ENCODE data around the gene MAP2K4. TPM values are rescaled to one million over a fixed set of nuclear protein-coding genes. Genes with fewer than 3 reads are reported as not detected.

The MAP2K4 gene
- total RNA-seq, 2 donors from 2014 or later: 34.9 to 35.6 TPM

DNA sequence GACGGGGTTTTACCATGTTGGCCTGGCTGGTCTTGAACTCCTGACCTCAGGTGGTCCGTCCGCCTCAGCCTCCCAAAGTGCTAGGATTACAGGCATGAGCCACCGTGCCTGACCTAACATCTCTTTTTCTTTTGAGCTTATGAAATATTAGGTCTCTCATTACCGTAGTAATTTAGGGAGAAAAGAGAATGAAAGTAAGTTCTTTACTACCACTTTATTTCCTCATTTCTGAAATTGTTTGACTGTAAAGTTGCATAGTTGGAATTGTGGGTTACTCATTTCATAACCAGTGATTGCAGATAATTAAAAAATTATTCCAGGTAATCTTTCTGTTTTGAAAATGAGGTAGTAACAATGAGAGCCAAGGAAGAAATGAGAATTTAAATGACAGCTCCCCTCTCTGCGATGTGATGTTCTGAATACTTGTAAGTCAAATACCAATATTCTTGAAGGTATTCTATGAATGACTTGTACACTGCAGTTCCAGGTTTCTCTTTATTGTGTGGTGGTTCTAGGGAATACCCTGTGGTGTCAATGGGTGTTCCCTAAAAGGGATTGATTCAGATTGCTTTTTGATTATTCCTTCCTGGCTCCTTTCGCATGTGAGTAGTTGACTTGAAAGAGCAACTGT, 28.3 kb downstream of the MAP2K4 start:
- H3K27me3 Mint-ChIP-seq: no peaks in the 10 kb centered on the region
- H3K36me3 Mint-ChIP-seq: no peaks in the 10 kb centered on the region
- H3K9me3 Mint-ChIP-seq: no peaks in the 10 kb centered on the region
- no peak overlapping the region for H3K4me3 Mint-ChIP-seq
- H3K4me1 Mint-ChIP-seq (ENCODE audit: low read depth in 2 of 2): peaks cover 49 to 58% of the 10 kb centered on the region in 2 donors
- no peak overlapping the region for H3K27ac Mint-ChIP-seq
- ATAC-seq (no peak), DNase-seq (ENCODE audit: low spot score) (no peak)

GRCh38 chr17:12050646-12051225, 30.1 kb downstream of the MAP2K4 start:
- Mint-ChIP-seq H3K27ac (no peak overlapping the region), H3K36me3 (no peaks in the 10 kb centered on the region), H3K27me3 (no peaks in the 10 kb centered on the region), H3K4me1 (ENCODE audit: low read depth in 2 of 2) (peaks cover 43 to 52% of the 10 kb centered on the region in 2 donors), H3K9me3 (no peaks in the 10 kb centered on the region), H3K4me3 (no peak overlapping the region)
- DNase-seq (ENCODE audit: low spot score) (no peak), ATAC-seq (no peak)

DNA sequence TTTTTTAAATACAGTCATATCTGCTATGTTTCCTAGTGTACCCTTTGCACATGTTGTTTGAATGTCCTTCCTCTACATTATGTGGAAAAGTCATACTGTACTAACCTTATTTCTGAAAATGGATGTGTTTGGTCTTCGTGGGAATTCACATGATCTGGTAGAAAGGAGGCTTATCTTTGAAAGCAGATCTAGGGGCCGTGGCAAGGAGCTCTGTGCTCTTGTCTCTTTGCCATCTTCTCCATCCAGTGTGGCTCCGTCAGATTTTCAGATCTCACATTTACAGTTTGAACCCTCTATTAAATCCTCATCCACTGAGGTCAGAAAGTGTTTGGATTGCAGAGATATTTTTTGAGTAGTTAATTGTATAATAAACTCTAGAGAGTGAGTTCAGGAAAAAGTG, 32.9 kb downstream of the MAP2K4 start:
- ATAC-seq (no peak), DNase-seq (ENCODE audit: low spot score) (no peak)
- Mint-ChIP-seq H3K27me3 (no peaks in the 10 kb centered on the region), H3K27ac (peak overlapping the region in 1 of 2 donors; percentile 73), H3K4me1 (ENCODE audit: low read depth in 2 of 2) (peaks cover 36 to 50% of the 10 kb centered on the region in 2 donors), H3K4me3 (peak overlapping the region; percentile 11), H3K36me3 (no peaks in the 10 kb centered on the region), H3K9me3 (no peaks in the 10 kb centered on the region)

- DNase-seq (ENCODE audit: low spot score): no peak
- peak in 1 of 2 donors; percentile 53 for ATAC-seq
- Mint-ChIP-seq H3K4me1 (ENCODE audit: low read depth in 2 of 2) (peaks cover 33 to 36% of the 10 kb centered on the region in 2 donors), H3K4me3 (peak overlapping the region; percentile 39), H3K9me3 (no peaks in the 10 kb centered on the region), H3K27ac (peak overlapping the region; percentile 57 to 73), H3K36me3 (no peaks in the 10 kb centered on the region), H3K27me3 (no peaks in the 10 kb centered on the region)
Observed at GRCh38 chr17:12055889-12056288, 35.2 kb downstream of the MAP2K4 start.

GRCh38 chr17:12057520-12057919, 36.8 kb downstream of the MAP2K4 start:
- Mint-ChIP-seq H3K4me3 (no peak overlapping the region), H3K9me3 (no peaks in the 10 kb centered on the region), H3K27me3 (no peaks in the 10 kb centered on the region), H3K4me1 (ENCODE audit: low read depth in 2 of 2) (peaks cover 31 to 37% of the 10 kb centered on the region in 2 donors), H3K27ac (no peak overlapping the region), H3K36me3 (no peaks in the 10 kb centered on the region)
- ATAC-seq: no peak
- no peak for DNase-seq (ENCODE audit: low spot score)

DNA sequence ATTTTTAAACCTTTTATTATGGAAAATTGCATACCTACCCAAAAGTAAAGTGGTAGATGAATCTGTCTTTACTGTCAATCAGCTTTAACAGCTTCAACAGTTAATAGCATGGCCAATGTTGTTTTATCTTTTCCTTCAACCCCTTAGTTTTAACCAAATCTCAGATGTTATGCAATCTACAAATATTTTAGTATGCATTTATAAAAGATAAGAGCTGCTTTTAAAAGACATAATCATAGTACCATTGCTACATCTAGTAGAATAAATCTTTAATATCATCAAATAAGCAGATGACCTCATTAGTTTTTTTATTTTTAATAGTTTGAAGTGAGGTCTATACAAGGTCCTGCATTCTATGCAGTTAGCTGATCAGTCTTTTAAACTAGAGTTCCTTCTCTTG, 37.9 kb downstream of the MAP2K4 start:
- H3K4me1 Mint-ChIP-seq (ENCODE audit: low read depth in 2 of 2): peaks cover 29 to 34% of the 10 kb centered on the region in 2 donors
- H3K27ac Mint-ChIP-seq: no peak overlapping the region
- H3K4me3 Mint-ChIP-seq: no peak overlapping the region
- H3K27me3 Mint-ChIP-seq: no peaks in the 10 kb centered on the region
- no peak for ATAC-seq
- H3K36me3 Mint-ChIP-seq: no peaks in the 10 kb centered on the region
- DNase-seq (ENCODE audit: low spot score): no peak
- no peaks in the 10 kb centered on the region for H3K9me3 Mint-ChIP-seq

GRCh38 chr17:12062249-12062648, 41.6 kb downstream of the MAP2K4 start:
- no peak for ATAC-seq
- H3K36me3 Mint-ChIP-seq: peaks cover 6% of the 10 kb centered on the region

GRCh38 chr17:12064395-12064794, 43.7 kb downstream of the MAP2K4 start:
- ATAC-seq (no peak), DNase-seq (ENCODE audit: low spot score) (no peak)
- peaks cover 9% of the 10 kb centered on the region in 2 donors for H3K4me1 Mint-ChIP-seq (ENCODE audit: low read depth in 2 of 2)
- H3K27me3 Mint-ChIP-seq: no peaks in the 10 kb centered on the region
- no peaks in the 10 kb centered on the region for H3K9me3 Mint-ChIP-seq
- H3K36me3 Mint-ChIP-seq: peaks cover 6% of the 10 kb centered on the region
- no peak overlapping the region for H3K27ac Mint-ChIP-seq
- no peak overlapping the region for H3K4me3 Mint-ChIP-seq

More at GRCh38 chr17:12062249-12062648, 41.6 kb downstream of the MAP2K4 start:
- DNase-seq (ENCODE audit: low spot score): no peak
- H3K27ac Mint-ChIP-seq: no peak overlapping the region
- peaks cover 14 to 15% of the 10 kb centered on the region in 2 donors for H3K4me1 Mint-ChIP-seq (ENCODE audit: low read depth in 2 of 2)
- no peaks in the 10 kb centered on the region for H3K27me3 Mint-ChIP-seq
- H3K4me3 Mint-ChIP-seq: no peak overlapping the region
- H3K9me3 Mint-ChIP-seq: no peaks in the 10 kb centered on the region

DNA sequence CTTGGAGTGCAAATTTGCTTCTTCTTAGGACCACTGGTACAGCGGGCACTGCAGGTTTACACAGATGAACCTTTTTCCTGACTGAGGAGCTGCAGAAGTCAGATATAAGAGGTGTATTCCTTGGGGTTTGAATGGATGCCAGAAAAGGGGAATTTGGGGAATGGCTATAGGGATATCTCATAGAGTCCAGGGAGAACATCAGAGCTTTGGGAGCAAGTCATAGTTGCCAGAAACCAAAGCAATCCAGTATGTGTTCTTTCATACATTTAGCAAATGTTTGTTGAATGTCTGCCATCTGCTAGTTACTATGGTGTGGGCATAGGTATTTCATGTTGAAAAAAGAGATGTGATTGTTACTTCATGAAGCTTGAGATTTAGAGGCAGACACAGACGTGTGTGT, 46.8 kb downstream of the MAP2K4 start:
- Mint-ChIP-seq H3K27me3 (no peaks in the 10 kb centered on the region), H3K4me1 (ENCODE audit: low read depth in 2 of 2) (no peaks in the 10 kb centered on the region), H3K36me3 (peaks cover 6% of the 10 kb centered on the region), H3K27ac (no peak overlapping the region), H3K4me3 (no peak overlapping the region), H3K9me3 (no peaks in the 10 kb centered on the region)
- ATAC-seq (no peak), DNase-seq (ENCODE audit: low spot score) (no peak)

DNA sequence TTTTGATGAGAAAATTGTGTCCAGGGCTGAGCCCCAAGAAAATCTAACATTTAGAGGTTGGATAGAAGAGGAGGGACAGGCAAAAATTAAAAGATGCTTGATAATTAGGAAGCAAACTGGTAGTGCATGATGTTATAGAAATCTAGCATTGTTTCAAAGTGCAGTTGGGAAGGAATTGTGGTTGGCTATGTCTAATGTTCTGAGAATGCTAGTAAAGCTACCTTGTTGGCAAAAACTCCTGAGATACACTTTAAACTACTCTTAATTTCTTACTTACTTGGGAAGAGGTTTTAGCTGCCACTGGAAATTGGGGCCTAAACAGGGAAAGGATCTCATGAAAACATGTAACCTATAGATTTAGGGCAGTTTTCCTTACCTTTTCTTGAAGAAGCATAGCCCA, 48.3 kb downstream of the MAP2K4 start:
- DNase-seq (ENCODE audit: low spot score) (no peak), ATAC-seq (no peak)
- peaks cover 7% of the 10 kb centered on the region for H3K36me3 Mint-ChIP-seq
- H3K4me1 Mint-ChIP-seq (ENCODE audit: low read depth in 2 of 2): peaks cover 0 to under 1% of the 10 kb centered on the region in 2 donors
- H3K27me3 Mint-ChIP-seq: no peaks in the 10 kb centered on the region
- no peaks in the 10 kb centered on the region for H3K9me3 Mint-ChIP-seq
- no peak overlapping the region for H3K4me3 Mint-ChIP-seq
- H3K27ac Mint-ChIP-seq: no peak overlapping the region

- Mint-ChIP-seq H3K4me3 (no peak overlapping the region), H3K27ac (no peak overlapping the region), H3K4me1 (ENCODE audit: low read depth in 2 of 2) (peaks cover 6 to 10% of the 10 kb centered on the region in 2 donors), H3K27me3 (no peaks in the 10 kb centered on the region), H3K36me3 (peaks cover 6% of the 10 kb centered on the region), H3K9me3 (no peaks in the 10 kb centered on the region)
- ATAC-seq (no peak), DNase-seq (ENCODE audit: low spot score) (no peak)
Observed at GRCh38 chr17:12070561-12070960, 49.9 kb downstream of the MAP2K4 start.

DNA sequence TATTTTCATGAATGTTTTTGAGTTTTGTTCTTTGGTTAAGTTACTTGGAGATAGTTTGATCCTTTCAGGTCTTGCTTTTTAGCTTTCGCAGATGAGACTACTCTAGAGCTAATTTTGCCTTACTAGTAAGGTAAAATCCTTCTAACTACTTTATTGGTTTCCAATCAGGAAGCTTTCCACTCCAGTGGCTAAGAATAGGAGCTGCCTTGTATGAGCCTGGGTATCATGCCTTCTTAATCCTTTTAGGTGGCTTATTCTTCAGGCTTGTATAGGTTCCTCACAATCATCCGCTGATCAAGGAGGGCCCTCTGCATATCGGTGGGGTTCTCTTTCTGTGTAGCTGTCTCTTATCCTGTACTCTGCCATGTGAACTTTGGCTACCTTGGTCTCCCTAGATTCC, 53.7 kb downstream of the MAP2K4 start:
- H3K4me1 Mint-ChIP-seq (ENCODE audit: low read depth in 2 of 2): peaks cover 12 to 14% of the 10 kb centered on the region in 2 donors
- H3K27ac Mint-ChIP-seq: no peak overlapping the region
- ATAC-seq (no peak), DNase-seq (ENCODE audit: low spot score) (no peak)
- H3K36me3 Mint-ChIP-seq: peaks cover 11% of the 10 kb centered on the region
- H3K4me3 Mint-ChIP-seq: no peak overlapping the region
- H3K9me3 Mint-ChIP-seq: no peaks in the 10 kb centered on the region
- H3K27me3 Mint-ChIP-seq: no peaks in the 10 kb centered on the region

DNA sequence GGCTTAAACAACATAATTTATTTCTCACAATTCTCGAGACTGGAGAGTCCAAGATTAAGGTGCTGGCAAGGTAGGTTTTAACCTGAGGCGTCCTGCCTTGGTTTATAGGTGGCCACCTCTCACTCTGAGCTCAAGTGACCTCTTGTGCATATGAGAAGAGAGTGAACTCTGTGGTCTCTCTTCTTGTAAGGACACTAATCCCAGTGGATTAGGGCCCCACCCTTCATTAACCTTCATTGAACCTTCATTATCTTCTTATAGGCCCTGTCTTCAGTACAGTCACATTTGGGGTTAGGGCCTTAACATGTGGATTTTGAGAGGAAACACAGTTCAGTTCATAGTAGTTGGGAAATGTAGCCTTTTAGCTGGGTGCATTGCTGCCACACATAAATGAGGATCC, 57.1 kb downstream of the MAP2K4 start:
- no peak overlapping the region for H3K27ac Mint-ChIP-seq
- peak; percentile 44 for DNase-seq (ENCODE audit: low spot score)
- peaks cover 11% of the 10 kb centered on the region for H3K36me3 Mint-ChIP-seq
- peaks cover 18 to 24% of the 10 kb centered on the region in 2 donors for H3K4me1 Mint-ChIP-seq (ENCODE audit: low read depth in 2 of 2)
- no peak for ATAC-seq
- H3K27me3 Mint-ChIP-seq: no peaks in the 10 kb centered on the region
- no peaks in the 10 kb centered on the region for H3K9me3 Mint-ChIP-seq
- H3K4me3 Mint-ChIP-seq: no peak overlapping the region

- peaks cover 18 to 24% of the 10 kb centered on the region in 2 donors for H3K4me1 Mint-ChIP-seq (ENCODE audit: low read depth in 2 of 2)
- peaks cover 11% of the 10 kb centered on the region for H3K36me3 Mint-ChIP-seq
- H3K27ac Mint-ChIP-seq: no peak overlapping the region
- no peak overlapping the region for H3K4me3 Mint-ChIP-seq
- H3K27me3 Mint-ChIP-seq: no peaks in the 10 kb centered on the region
- H3K9me3 Mint-ChIP-seq: no peaks in the 10 kb centered on the region
- ATAC-seq: no peak
- DNase-seq (ENCODE audit: low spot score): no peak
Observed at GRCh38 chr17:12078791-12079190, 58.1 kb downstream of the MAP2K4 start.

Measured in natural killer cell treated with Interleukin-12 subunit alpha and Interleukin-12 subunit beta and Interleukin-15 and Interleukin-18, amount 100 ng/mL, for 72 hours (primary cell).